ENCODE data around the gene NEUROD1.

DNA sequence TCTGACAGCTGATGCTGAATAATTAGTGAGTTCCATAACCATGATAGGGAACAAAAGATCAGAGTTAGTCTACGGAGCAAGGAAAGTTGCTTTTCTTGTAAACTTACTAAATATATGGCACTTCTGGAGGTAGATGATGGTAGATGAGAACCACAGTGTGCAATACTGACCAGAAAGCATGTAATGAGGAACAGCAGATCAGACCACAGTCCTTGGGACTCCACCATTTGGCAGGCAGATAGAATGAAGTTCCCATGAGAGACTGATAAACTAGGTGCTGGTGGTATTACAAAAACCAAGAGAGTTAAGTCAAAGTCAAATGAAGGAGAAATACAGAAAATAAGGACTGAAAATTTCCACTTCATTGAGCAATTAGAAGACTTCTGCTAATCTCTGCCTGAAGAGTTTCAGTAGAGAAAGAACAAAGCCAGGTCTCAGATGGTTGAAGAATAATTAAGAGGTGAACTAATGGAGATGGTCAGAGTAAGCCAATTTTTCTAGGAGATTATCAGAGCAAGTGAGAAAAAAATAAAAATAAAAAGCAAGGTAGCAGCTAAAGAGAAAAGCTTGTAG lies 33.8 kb downstream of the NEUROD1 start:
- no peak for TF ChIP-seq CTCF (IDR thresholded peaks at IDR 0.05)
- no peak for TF ChIP-seq EZH2 (IDR thresholded peaks at IDR 0.05)
- no peak for TF ChIP-seq EZH2phosphoT487 (IDR thresholded peaks at IDR 0.05)

Data from neural progenitor cell (in vitro differentiated cells).